ENCODE data around the gene PTOV1.

- TF ChIP-seq, protein P1, sequence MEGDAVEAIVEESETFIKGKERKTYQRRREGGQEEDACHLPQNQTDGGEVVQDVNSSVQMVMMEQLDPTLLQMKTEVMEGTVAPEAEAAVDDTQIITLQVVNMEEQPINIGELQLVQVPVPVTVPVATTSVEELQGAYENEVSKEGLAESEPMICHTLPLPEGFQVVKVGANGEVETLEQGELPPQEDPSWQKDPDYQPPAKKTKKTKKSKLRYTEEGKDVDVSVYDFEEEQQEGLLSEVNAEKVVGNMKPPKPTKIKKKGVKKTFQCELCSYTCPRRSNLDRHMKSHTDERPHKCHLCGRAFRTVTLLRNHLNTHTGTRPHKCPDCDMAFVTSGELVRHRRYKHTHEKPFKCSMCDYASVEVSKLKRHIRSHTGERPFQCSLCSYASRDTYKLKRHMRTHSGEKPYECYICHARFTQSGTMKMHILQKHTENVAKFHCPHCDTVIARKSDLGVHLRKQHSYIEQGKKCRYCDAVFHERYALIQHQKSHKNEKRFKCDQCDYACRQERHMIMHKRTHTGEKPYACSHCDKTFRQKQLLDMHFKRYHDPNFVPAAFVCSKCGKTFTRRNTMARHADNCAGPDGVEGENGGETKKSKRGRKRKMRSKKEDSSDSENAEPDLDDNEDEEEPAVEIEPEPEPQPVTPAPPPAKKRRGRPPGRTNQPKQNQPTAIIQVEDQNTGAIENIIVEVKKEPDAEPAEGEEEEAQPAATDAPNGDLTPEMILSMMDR (IDR thresholded peaks at IDR 0.05; ENCODE audit: low read length), result no peak
- TF ChIP-seq EZH2 (optimal IDR thresholded peaks at IDR 0.05; ENCODE audit: low read depth, low read length) (no peak), EZH2phosphoT487 (IDR thresholded peaks at IDR 0.05; ENCODE audit: low read length) (no peak)
These were observed 30.9 kb downstream of the PTOV1 start for GRCh38 chr19:49881672-49882394.

All from MM.1S (cell line).